ENCODE results near the gene SFMBT2. TPM values are rescaled to one million over a fixed set of nuclear protein-coding genes. Genes with fewer than 3 reads are reported as not detected.

SFMBT2 gene
- total RNA-seq, 1 experiment from 2014 or later, result 14.3 TPM

- Mint-ChIP-seq H3K9me3 (peaks cover 16% of the 10 kb centered on the region), H3K27me3 (ENCODE audit: low read depth) (no peaks in the 10 kb centered on the region), H3K4me3 (no peak overlapping the region), H3K4me1 (no peaks in the 10 kb centered on the region), H3K36me3 (peaks cover 69% of the 10 kb centered on the region), H3K27ac (no peak overlapping the region)
- no peak for TF ChIP-seq SMAD3 (CRISPR knock-in tag; IDR thresholded peaks at IDR 0.05; ENCODE audit: borderline replicate concordance)
- TF ChIP-seq GRHL2 (CRISPR knock-in tag; IDR thresholded peaks at IDR 0.05; ENCODE audit: insufficient replicate concordance, severe bottlenecking), result no peak
- TF ChIP-seq KAT7 (CRISPR knock-in tag; IDR thresholded peaks at IDR 0.05; ENCODE audit: borderline replicate concordance), result no peak
- TF ChIP-seq ARID4B (CRISPR knock-in tag; IDR thresholded peaks at IDR 0.05; ENCODE audit: borderline replicate concordance), result no peak
- TF ChIP-seq CREB1 (CRISPR knock-in tag; IDR thresholded peaks at IDR 0.05), result no peak
- no peak for TF ChIP-seq E2F1 (CRISPR knock-in tag; IDR thresholded peaks at IDR 0.05)
- no peak for TF ChIP-seq JAZF1 (CRISPR knock-in tag; IDR thresholded peaks at IDR 0.05)
- TF ChIP-seq ZNF396 (CRISPR knock-in tag; IDR thresholded peaks at IDR 0.05; ENCODE audit: borderline replicate concordance), result no peak
- TF ChIP-seq, protein P1, sequence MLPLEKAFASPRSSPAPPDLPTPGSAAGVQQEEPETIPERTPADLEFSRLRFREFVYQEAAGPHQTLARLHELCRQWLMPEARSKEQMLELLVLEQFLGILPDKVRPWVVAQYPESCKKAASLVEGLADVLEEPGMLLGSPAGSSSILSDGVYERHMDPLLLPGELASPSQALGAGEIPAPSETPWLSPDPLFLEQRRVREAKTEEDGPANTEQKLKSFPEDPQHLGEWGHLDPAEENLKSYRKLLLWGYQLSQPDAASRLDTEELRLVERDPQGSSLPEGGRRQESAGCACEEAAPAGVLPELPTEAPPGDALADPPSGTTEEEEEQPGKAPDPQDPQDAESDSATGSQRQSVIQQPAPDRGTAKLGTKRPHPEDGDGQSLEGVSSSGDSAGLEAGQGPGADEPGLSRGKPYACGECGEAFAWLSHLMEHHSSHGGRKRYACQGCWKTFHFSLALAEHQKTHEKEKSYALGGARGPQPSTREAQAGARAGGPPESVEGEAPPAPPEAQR (CRISPR knock-in tag; IDR thresholded peaks at IDR 0.05), result no peak
- TF ChIP-seq ELF4 (CRISPR knock-in tag; IDR thresholded peaks at IDR 0.05; ENCODE audit: low read depth), result no peak
- no peak for TF ChIP-seq ZNF317 (CRISPR knock-in tag; IDR thresholded peaks at IDR 0.05; ENCODE audit: borderline replicate concordance, low read depth)
- no peak for TF ChIP-seq RORB (CRISPR knock-in tag; IDR thresholded peaks at IDR 0.05)
- TF ChIP-seq, protein P2, sequence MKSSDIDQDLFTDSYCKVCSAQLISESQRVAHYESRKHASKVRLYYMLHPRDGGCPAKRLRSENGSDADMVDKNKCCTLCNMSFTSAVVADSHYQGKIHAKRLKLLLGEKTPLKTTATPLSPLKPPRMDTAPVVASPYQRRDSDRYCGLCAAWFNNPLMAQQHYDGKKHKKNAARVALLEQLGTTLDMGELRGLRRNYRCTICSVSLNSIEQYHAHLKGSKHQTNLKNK (CRISPR knock-in tag; IDR thresholded peaks at IDR 0.05), result no peak
- no peak for TF ChIP-seq NFATC4 (CRISPR knock-in tag; IDR thresholded peaks at IDR 0.05)
- no peak for TF ChIP-seq TCF7 (CRISPR knock-in tag; IDR thresholded peaks at IDR 0.05; ENCODE audit: low read depth)
- no peak for TF ChIP-seq ERG (CRISPR knock-in tag; IDR thresholded peaks at IDR 0.05)
- TF ChIP-seq GTF2I (CRISPR knock-in tag; conservative IDR thresholded peaks at IDR 0.05), result no peak
- no peak for TF ChIP-seq PREB (CRISPR knock-in tag; IDR thresholded peaks at IDR 0.05; ENCODE audit: borderline replicate concordance)
- ChIA-PET CTCF (no interaction called here), POLR2A (no interaction called here)
- ATAC-seq (no peak), DNase-seq (ENCODE audit: low spot score) (no peak)
Measured at GRCh38 chr10:7377614-7378248, 33.1 kb downstream of the SFMBT2 start.
